ENCODE data around the gene BCL2L14.
A peak's percentile ranks its signal among the peaks of the same experiment; 100 is the strongest.

The BCL2L14 gene

GRCh38 chr12:12121061-12121460 is 50.3 kb downstream of the BCL2L14 start:
- no peak overlapping the region for H3K4me3 ChIP-seq (ENCODE audit: low read length)
- DNase-seq (ENCODE audit: low read depth), result no peak
- TF ChIP-seq CTCF (IDR thresholded peaks at IDR 0.05; ENCODE audit: insufficient read depth, low read depth, low read length, missing control alignments), result no peak

GRCh38 chr12:12123036-12123604 is 52.4 kb downstream of the BCL2L14 start:
- no peak overlapping the region for H3K4me3 ChIP-seq (ENCODE audit: low read length)
- DNase-seq (ENCODE audit: low read depth), result no peak
- no peak for TF ChIP-seq CTCF (IDR thresholded peaks at IDR 0.05; ENCODE audit: insufficient read depth, low read depth, low read length, missing control alignments)

- H3K4me3 ChIP-seq (ENCODE audit: low read length), result no peak overlapping the region
- TF ChIP-seq CTCF (IDR thresholded peaks at IDR 0.05; ENCODE audit: insufficient read depth, low read depth, low read length, missing control alignments), result no peak
- DNase-seq (ENCODE audit: low read depth), result peak; percentile 90
Measured at GRCh38 chr12:12126551-12126950, 55.8 kb downstream of the BCL2L14 start.

- no peak overlapping the region for H3K4me3 ChIP-seq (ENCODE audit: low read length)
- TF ChIP-seq CTCF (IDR thresholded peaks at IDR 0.05; ENCODE audit: insufficient read depth, low read depth, low read length, missing control alignments), result no peak
- no peak for DNase-seq (ENCODE audit: low read depth)
Measured at GRCh38 chr12:12127304-12127703, 56.6 kb downstream of the BCL2L14 start.

- no peak for DNase-seq (ENCODE audit: low read depth)
- H3K4me3 ChIP-seq (ENCODE audit: low read length), result no peak overlapping the region
- no peak for TF ChIP-seq CTCF (IDR thresholded peaks at IDR 0.05; ENCODE audit: insufficient read depth, low read depth, low read length, missing control alignments)
Measured at GRCh38 chr12:12128670-12129069, 57.9 kb downstream of the BCL2L14 start.

GRCh38 chr12:12133259-12133658 is 62.5 kb downstream of the BCL2L14 start:
- DNase-seq (ENCODE audit: low read depth), result no peak
- H3K4me3 ChIP-seq (ENCODE audit: low read length), result no peak overlapping the region
- no peak for TF ChIP-seq CTCF (IDR thresholded peaks at IDR 0.05; ENCODE audit: insufficient read depth, low read depth, low read length, missing control alignments)

GRCh38 chr12:12133785-12134184 is 63.0 kb downstream of the BCL2L14 start:
- no peak for DNase-seq (ENCODE audit: low read depth)
- H3K4me3 ChIP-seq (ENCODE audit: low read length), result no peak overlapping the region
- no peak for TF ChIP-seq CTCF (IDR thresholded peaks at IDR 0.05; ENCODE audit: insufficient read depth, low read depth, low read length, missing control alignments)
